Measurements from ENCODE around the gene GPHA2. TPM values are rescaled to one million over a fixed set of nuclear protein-coding genes. Genes with fewer than 3 reads are reported as not detected.
A peak's percentile ranks its signal among the peaks of the same experiment; 100 is the strongest.

The GPHA2 gene
- total and polyA plus RNA-seq, 12 donors: 0.67 TPM; not detected in 11

GRCh38 chr11:64923151-64923661 is 12.5 kb downstream of the GPHA2 start:
- peaks cover 0 to 12% of the 10 kb centered on the region in 2 donors for H3K36me3 ChIP-seq (replicated peaks in 1 of 2)
- no peak for DNase-seq
- no peaks in the 10 kb centered on the region for H3K27me3 ChIP-seq
- no peak for TF ChIP-seq CTCF (IDR thresholded peaks at IDR 0.05)
- no peak for TF ChIP-seq POLR2A (IDR thresholded peaks at IDR 0.05)
- H3K9me3 ChIP-seq (replicated peaks in 1 of 3): no peaks in the 10 kb centered on the region
- peak overlapping the region in 1 of 5 donors; percentile 92 for H3K27ac ChIP-seq
- H3K4me1 ChIP-seq (replicated peaks in 1 of 2): peaks cover 12 to 23% of the 10 kb centered on the region in 2 donors
- intact Hi-C loops (cut with DNase I): loop anchor here in 1 of 2 donors (10.0 kb wide), 1 partner anchor 102 kb away; the partner anchor contains the start of gene SNX15
- no peak overlapping the region for H3K4me3 ChIP-seq
- WGBS, 4 donors: 87 to 92% (median 90%) methylated on average over 4 to 11 of the region's 11 CpGs

GRCh38 chr11:64921384-64921783 is 14.3 kb downstream of the GPHA2 start:
- Histone ChIP-seq H3K9me3 (replicated peaks in 1 of 3) (no peaks in the 10 kb centered on the region), H3K27me3 (no peaks in the 10 kb centered on the region), H3K4me3 (no peak overlapping the region), H3K36me3 (replicated peaks in 1 of 2) (no peaks in the 10 kb centered on the region), H3K4me1 (replicated peaks in 1 of 2) (peaks cover 16 to 31% of the 10 kb centered on the region in 2 donors), H3K27ac (no peak overlapping the region)
- DNase-seq: peak in 1 of 7 donors; percentile 10
- TF ChIP-seq CTCF (IDR thresholded peaks at IDR 0.05) (no peak), POLR2A (IDR thresholded peaks at IDR 0.05) (no peak)
- WGBS, 4 donors: 62 to 79% (median 69%) methylated on average over 2 to 3 of the region's 3 CpGs
- intact Hi-C loops (cut with DNase I): loop anchor here in 1 of 2 donors (10.0 kb wide), 1 partner anchor 103 kb away; the partner anchor contains the start of gene SNX15

- no peak for DNase-seq
- H3K27ac ChIP-seq: no peak overlapping the region
- TF ChIP-seq POLR2A (IDR thresholded peaks at IDR 0.05) (no peak), CTCF (IDR thresholded peaks at IDR 0.05) (no peak)
- intact Hi-C loops (cut with DNase I): loop anchor here in 1 of 2 donors (10.0 kb wide), 1 partner anchor 105 kb away; the partner anchor contains the start of gene SNX15
- H3K9me3 ChIP-seq (replicated peaks in 1 of 3): no peaks in the 10 kb centered on the region
- WGBS, 4 donors: 75 to 100% (median 85%) methylated on average over 1 to 2 of the region's 2 CpGs
- no peaks in the 10 kb centered on the region for H3K27me3 ChIP-seq
- H3K4me1 ChIP-seq (replicated peaks in 1 of 2): peaks cover 8 to 32% of the 10 kb centered on the region in 2 donors
- H3K4me3 ChIP-seq: no peak overlapping the region
- no peaks in the 10 kb centered on the region for H3K36me3 ChIP-seq (replicated peaks in 1 of 2)
Observed at GRCh38 chr11:64920124-64920523, 15.6 kb downstream of the GPHA2 start.

GRCh38 chr11:64919627-64920026 is 16.1 kb downstream of the GPHA2 start:
- intact Hi-C loops (cut with DNase I): loop anchor here in 1 of 2 donors (10.0 kb wide), 1 partner anchor 105 kb away; the partner anchor contains the start of gene SNX15
- TF ChIP-seq CTCF (IDR thresholded peaks at IDR 0.05) (no peak), POLR2A (IDR thresholded peaks at IDR 0.05) (no peak)
- H3K27me3 ChIP-seq: no peaks in the 10 kb centered on the region
- 86 to 89% (median 87%) methylated on average over 8 of the region's 8 CpGs for WGBS, 4 donors
- DNase-seq: no peak
- peaks cover 8 to 32% of the 10 kb centered on the region in 2 donors for H3K4me1 ChIP-seq (replicated peaks in 1 of 2)
- no peaks in the 10 kb centered on the region for H3K36me3 ChIP-seq (replicated peaks in 1 of 2)
- no peaks in the 10 kb centered on the region for H3K9me3 ChIP-seq (replicated peaks in 1 of 3)
- no peak overlapping the region for H3K27ac ChIP-seq
- no peak overlapping the region for H3K4me3 ChIP-seq
